ENCODE results near the gene SERINC2.

DNA sequence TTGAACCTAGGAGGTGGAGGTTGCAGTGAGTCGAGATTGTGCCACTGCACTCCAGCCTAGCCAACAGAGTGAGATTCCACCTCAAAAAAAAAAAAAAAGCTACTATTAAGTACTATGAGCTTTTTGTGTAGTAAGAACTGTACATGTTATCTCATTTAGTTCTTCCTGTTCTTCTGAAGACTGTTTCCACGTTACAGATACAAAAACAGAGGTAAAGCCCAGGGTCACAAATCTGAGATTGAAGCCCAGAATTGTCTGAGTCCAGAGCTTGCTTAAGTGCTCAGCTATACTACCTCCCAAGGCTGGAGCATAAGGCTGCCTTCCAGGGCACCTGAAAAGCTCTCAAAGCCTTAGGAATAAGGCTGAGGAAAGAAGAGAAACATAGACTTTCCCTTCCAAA lies 43.0 kb upstream of the SERINC2 start:
- TF ChIP-seq REST (IDR thresholded peaks at IDR 0.05; ENCODE audit: low read depth) = no peak
- TF ChIP-seq EZH2 (IDR thresholded peaks at IDR 0.05) = no peak
- TF ChIP-seq ZBTB33 (IDR thresholded peaks at IDR 0.05; ENCODE audit: extremely low read depth, insufficient replicate concordance, low read length) = no peak
- TF ChIP-seq, protein P1, sequence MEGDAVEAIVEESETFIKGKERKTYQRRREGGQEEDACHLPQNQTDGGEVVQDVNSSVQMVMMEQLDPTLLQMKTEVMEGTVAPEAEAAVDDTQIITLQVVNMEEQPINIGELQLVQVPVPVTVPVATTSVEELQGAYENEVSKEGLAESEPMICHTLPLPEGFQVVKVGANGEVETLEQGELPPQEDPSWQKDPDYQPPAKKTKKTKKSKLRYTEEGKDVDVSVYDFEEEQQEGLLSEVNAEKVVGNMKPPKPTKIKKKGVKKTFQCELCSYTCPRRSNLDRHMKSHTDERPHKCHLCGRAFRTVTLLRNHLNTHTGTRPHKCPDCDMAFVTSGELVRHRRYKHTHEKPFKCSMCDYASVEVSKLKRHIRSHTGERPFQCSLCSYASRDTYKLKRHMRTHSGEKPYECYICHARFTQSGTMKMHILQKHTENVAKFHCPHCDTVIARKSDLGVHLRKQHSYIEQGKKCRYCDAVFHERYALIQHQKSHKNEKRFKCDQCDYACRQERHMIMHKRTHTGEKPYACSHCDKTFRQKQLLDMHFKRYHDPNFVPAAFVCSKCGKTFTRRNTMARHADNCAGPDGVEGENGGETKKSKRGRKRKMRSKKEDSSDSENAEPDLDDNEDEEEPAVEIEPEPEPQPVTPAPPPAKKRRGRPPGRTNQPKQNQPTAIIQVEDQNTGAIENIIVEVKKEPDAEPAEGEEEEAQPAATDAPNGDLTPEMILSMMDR (IDR thresholded peaks at IDR 0.05 in 2 of 3, conservative IDR thresholded peaks at IDR 0.05 in 1 of 3; ENCODE audit: borderline replicate concordance in 1 of 3, insufficient read depth in 1 of 3, low read depth in 2 of 3, low read length in 2 of 3) = no peak
- TF ChIP-seq ZFX (IDR thresholded peaks at IDR 0.05) = no peak
- no peak for TF ChIP-seq YY1 (IDR thresholded peaks at IDR 0.05; ENCODE audit: extremely low read depth, insufficient replicate concordance, low read depth, low read length)
- no peak for TF ChIP-seq POLR2A (IDR thresholded peaks at IDR 0.05; ENCODE audit: borderline replicate concordance, extremely low read depth, insufficient read depth, insufficient read length)
- TF ChIP-seq RAD21 (IDR thresholded peaks at IDR 0.05; ENCODE audit: low read depth) = no peak
- no peak for TF ChIP-seq JUND (IDR thresholded peaks at IDR 0.05)

All from HCT116 (cell line).